CD4-positive, alpha-beta memory T cell (primary cell): Measurements from ENCODE around the gene CHAC1. TPM values are rescaled to one million over a fixed set of nuclear protein-coding genes. Genes with fewer than 3 reads are reported as not detected.

ENCODE experiments used
- CTCF ChIA-PET: fragments of 350-600 bp; sonication (Branson Sonifier 250); formaldehyde crosslinking; loops from one replicate; lab custom pipeline; 2021; ENCODE audit warnings: inconsistent platforms; ENCODE audit not compliant: partially characterized antibody; lab: Charles Lee
- POLR2A ChIA-PET: fragments of 350-600 bp; sonication (Branson Sonifier 250); formaldehyde crosslinking; loops from one replicate; lab custom pipeline; 2021; ENCODE audit not compliant: partially characterized antibody; lab: Charles Lee
- DNase-seq, 5 donors: peaks; one replicate each; pipeline versions ENCODE4 v3.0.0 to v3.0.0-alpha.2; 2020 to 2022; ENCODE audit warnings: mixed read lengths in 1 of 5
- H3K27ac ChIP-seq: one replicate; pipeline ENCODE4 v1.7.0; 2013; ENCODE audit warnings: low read depth, low read length
- H3K27me3 ChIP-seq: 2 replicates; pipeline ENCODE4 v1.7.0; 2013; ENCODE audit warnings: mild to moderate bottlenecking, low read length, moderate library complexity; ENCODE audit not compliant: insufficient read depth
- H3K36me3 ChIP-seq: 2 replicates; pipeline ENCODE4 v1.7.0; 2013; ENCODE audit warnings: mild to moderate bottlenecking, low read length, moderate library complexity; ENCODE audit not compliant: insufficient read depth
- H3K4me1 ChIP-seq: 2 replicates; pipeline ENCODE4 v1.7.0; 2013; ENCODE audit warnings: mild to moderate bottlenecking, low read length, moderate library complexity; ENCODE audit not compliant: insufficient read depth
- H3K4me3 ChIP-seq, 2 donors: one replicate each; pipeline ENCODE4 v1.7.0; 2013; ENCODE audit warnings: low read length in 2 of 2, mild to moderate bottlenecking in 1 of 2
- H3K9me3 ChIP-seq, 2 donors: one replicate each; pipeline ENCODE4 v1.7.0; 2013; ENCODE audit warnings: low read length in 2 of 2, control low read depth in 1 of 2; ENCODE audit not compliant: control insufficient read depth in 1 of 2
- H3K27ac Mint-ChIP-seq, 7 donors: one replicate each; pipeline ENCODE4 v1.8.0; 2020 to 2021; ENCODE audit warnings: mixed read lengths in 7 of 7, mild to moderate bottlenecking in 6 of 7, inconsistent platforms in 3 of 7, moderate library complexity in 3 of 7
- H3K27me3 Mint-ChIP-seq, 2 donors: one replicate each; pipeline ENCODE4 v1.8.0; 2020 to 2021; ENCODE audit warnings: mixed read lengths in 2 of 2
- H3K36me3 Mint-ChIP-seq, 2 donors: one replicate each; pipeline ENCODE4 v1.8.0; 2020 to 2021; ENCODE audit warnings: mixed read lengths in 2 of 2, inconsistent platforms in 1 of 2, mild to moderate bottlenecking in 1 of 2
- H3K4me1 Mint-ChIP-seq, 4 donors: one replicate each; pipeline ENCODE4 v1.8.0; 2020 to 2021; ENCODE audit warnings: mixed read lengths in 4 of 4, mild to moderate bottlenecking in 1 of 4
- H3K4me3 Mint-ChIP-seq, 8 donors: one replicate each; pipeline ENCODE4 v1.8.0; 2020 to 2021; ENCODE audit warnings: mixed read lengths in 8 of 8, mild to moderate bottlenecking in 7 of 8, moderate library complexity in 6 of 8, inconsistent platforms in 3 of 8
- H3K9me3 Mint-ChIP-seq, 8 donors: one replicate each; pipeline ENCODE4 v1.8.0; 2020 to 2021; ENCODE audit warnings: mixed read lengths in 8 of 8, mild to moderate bottlenecking in 5 of 8, inconsistent platforms in 3 of 8, moderate library complexity in 1 of 8
- intact Hi-C: fragments of 100-400 bp; cut with micrococcal nuclease; formaldehyde crosslinking; loops from one replicate; pipeline ENCODE4 v1.15.1; 2023
- polyA plus RNA-seq, 2 donors: library from polyadenylated mRNA; unstranded; fragments of 300-500 nt; fragmentation: Illumina TruSeq; gene quantifications; one replicate each; pipeline ENCODE4 v1.2.3, GENCODE V29; 2021
- total RNA-seq, 2 experiments: library from RNA; stranded (reverse); gene quantifications; one replicate each; pipeline ENCODE4 v1.2.3, GENCODE V29; 2021

CHAC1 gene
- total and polyA plus RNA-seq, 4 experiments from 2014 or later, result 0.24 to 1.2 (median 0.80) TPM

- Histone ChIP-seq H3K9me3 (no peaks in the 10 kb centered on the region), H3K4me1 (no peaks in the 10 kb centered on the region), H3K27ac (no peak overlapping the region), H3K4me3 (no peak overlapping the region), H3K36me3 (peaks cover 63% of the 10 kb centered on the region), H3K27me3 (no peaks in the 10 kb centered on the region)
- Mint-ChIP-seq H3K9me3 (peaks cover 0 to 2% (median 0%) of the 10 kb centered on the region in 8 donors), H3K27ac (peak overlapping the region in 1 of 7 donors; percentile 76), H3K4me3 (no peak overlapping the region), H3K4me1 (no peaks in the 10 kb centered on the region), H3K36me3 (peaks cover 66 to 82% of the 10 kb centered on the region in 2 donors), H3K27me3 (no peaks in the 10 kb centered on the region)
- POLR2A ChIA-PET, result interaction anchor here (0.6 kb wide), 1 partner anchor 93 kb away, joined by 3 read pairs; no protein-coding TSS in a partner anchor
- no peak for DNase-seq
- intact Hi-C loops, result no loop called here
- CTCF ChIA-PET, result interaction anchor here (0.6 kb wide), 1 partner anchor 17 kb away, joined by 3 read pairs; no protein-coding TSS in a partner anchor
Observed at GRCh38 chr15:40985541-40986330, 32.5 kb downstream of the CHAC1 start.

- no peaks in the 10 kb centered on the region for H3K9me3 ChIP-seq
- intact Hi-C loops, result no loop called here
- POLR2A ChIA-PET, result no interaction called here
- H3K36me3 ChIP-seq, result peaks cover 52% of the 10 kb centered on the region
- no peak overlapping the region for H3K27ac ChIP-seq
- Mint-ChIP-seq H3K27me3 (no peaks in the 10 kb centered on the region), H3K36me3 (peaks cover 66 to 79% of the 10 kb centered on the region in 2 donors), H3K9me3 (peaks cover 0 to 2% (median 0%) of the 10 kb centered on the region in 8 donors), H3K4me1 (no peaks in the 10 kb centered on the region), H3K27ac (peak overlapping the region in 1 of 7 donors; percentile 13), H3K4me3 (no peak overlapping the region)
- no peak overlapping the region for H3K4me3 ChIP-seq
- CTCF ChIA-PET, result no interaction called here
- no peaks in the 10 kb centered on the region for H3K27me3 ChIP-seq
- no peak for DNase-seq
- no peaks in the 10 kb centered on the region for H3K4me1 ChIP-seq
Observed at GRCh38 chr15:40986820-40987219, 33.5 kb downstream of the CHAC1 start.

GRCh38 chr15:40988156-40988555 lies 34.9 kb downstream of the CHAC1 start:
- peaks cover 40% of the 10 kb centered on the region for H3K36me3 ChIP-seq

GRCh38 chr15:40990080-40990479 lies 36.8 kb downstream of the CHAC1 start:
- Histone ChIP-seq H3K27ac (no peak overlapping the region), H3K27me3 (no peaks in the 10 kb centered on the region), H3K4me1 (no peaks in the 10 kb centered on the region), H3K4me3 (no peak overlapping the region), H3K9me3 (no peaks in the 10 kb centered on the region), H3K36me3 (peaks cover 24% of the 10 kb centered on the region)
- H3K27me3 Mint-ChIP-seq, result no peaks in the 10 kb centered on the region
- H3K4me1 Mint-ChIP-seq, result no peaks in the 10 kb centered on the region
- POLR2A ChIA-PET, result no interaction called here
- CTCF ChIA-PET, result no interaction called here
- DNase-seq, result no peak
- peaks cover 0 to 4% (median 0%) of the 10 kb centered on the region in 8 donors for H3K9me3 Mint-ChIP-seq
- intact Hi-C loops, result no loop called here
- peak overlapping the region in 3 of 7 donors; percentile 15 to 49 (median 44) for H3K27ac Mint-ChIP-seq
- H3K36me3 Mint-ChIP-seq, result peaks cover 46 to 62% of the 10 kb centered on the region in 2 donors
- no peak overlapping the region for H3K4me3 Mint-ChIP-seq

More at GRCh38 chr15:40988156-40988555, 34.9 kb downstream of the CHAC1 start:
- Histone ChIP-seq H3K4me3 (no peak overlapping the region), H3K4me1 (no peaks in the 10 kb centered on the region), H3K27me3 (no peaks in the 10 kb centered on the region), H3K9me3 (no peaks in the 10 kb centered on the region), H3K27ac (no peak overlapping the region)
- Mint-ChIP-seq H3K27me3 (no peaks in the 10 kb centered on the region), H3K27ac (no peak overlapping the region), H3K9me3 (no peaks in the 10 kb centered on the region), H3K36me3 (peaks cover 56 to 71% of the 10 kb centered on the region in 2 donors), H3K4me1 (no peaks in the 10 kb centered on the region), H3K4me3 (no peak overlapping the region)
- intact Hi-C loops, result no loop called here
- ChIA-PET POLR2A (no interaction called here), CTCF (no interaction called here)
- DNase-seq, result no peak

DNA sequence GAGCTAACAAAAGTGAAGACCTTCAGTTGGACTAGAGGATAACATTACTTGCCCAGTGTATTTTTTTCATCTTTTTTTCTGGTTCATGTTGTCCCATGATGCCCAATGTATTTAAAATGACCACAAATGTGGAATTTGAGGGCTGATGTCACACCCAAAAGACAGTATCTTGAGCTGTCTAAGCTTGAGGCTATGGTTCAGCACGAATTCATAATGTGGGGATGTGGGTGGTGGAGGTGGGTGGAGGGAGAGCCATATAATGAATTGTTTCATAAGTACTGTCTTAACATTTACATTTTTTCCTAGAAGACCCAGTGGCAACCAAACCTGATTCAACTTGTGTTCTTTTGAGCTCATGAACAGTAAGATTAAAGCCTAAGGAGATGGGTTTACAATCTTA lies 37.5 kb downstream of the CHAC1 start:
- DNase-seq, result no peak
- Mint-ChIP-seq H3K27me3 (no peaks in the 10 kb centered on the region), H3K27ac (peak overlapping the region in 2 of 7 donors; percentile 46 to 49), H3K4me3 (peak overlapping the region in 1 of 8 donors; percentile 12), H3K4me1 (no peaks in the 10 kb centered on the region), H3K36me3 (peaks cover 47 to 62% of the 10 kb centered on the region in 2 donors), H3K9me3 (peaks cover 0 to 4% (median 0%) of the 10 kb centered on the region in 8 donors)
- H3K27me3 ChIP-seq, result no peaks in the 10 kb centered on the region
- H3K9me3 ChIP-seq, result no peaks in the 10 kb centered on the region
- no peaks in the 10 kb centered on the region for H3K4me1 ChIP-seq
- ChIA-PET POLR2A (no interaction called here), CTCF (no interaction called here)
- peaks cover 25% of the 10 kb centered on the region for H3K36me3 ChIP-seq
- H3K4me3 ChIP-seq, result no peak overlapping the region
- intact Hi-C loops, result no loop called here
- H3K27ac ChIP-seq, result no peak overlapping the region

GRCh38 chr15:40991355-40991754 lies 38.1 kb downstream of the CHAC1 start:
- Mint-ChIP-seq H3K27ac (no peak overlapping the region), H3K36me3 (peaks cover 47 to 63% of the 10 kb centered on the region in 2 donors)
- peaks cover 27% of the 10 kb centered on the region for H3K36me3 ChIP-seq

GRCh38 chr15:40992241-40992741 lies 39.0 kb downstream of the CHAC1 start:
- intact Hi-C loops, result no loop called here
- no peaks in the 10 kb centered on the region for H3K27me3 Mint-ChIP-seq
- no peak for DNase-seq
- H3K27ac Mint-ChIP-seq, result peak overlapping the region in 1 of 7 donors; percentile 5
- POLR2A ChIA-PET, result no interaction called here
- H3K36me3 Mint-ChIP-seq, result peaks cover 47 to 61% of the 10 kb centered on the region in 2 donors
- no peak overlapping the region for H3K4me3 Mint-ChIP-seq
- H3K27ac ChIP-seq, result no peak overlapping the region
- H3K4me1 ChIP-seq, result no peaks in the 10 kb centered on the region
- no peaks in the 10 kb centered on the region for H3K4me1 Mint-ChIP-seq
- no peak overlapping the region for H3K4me3 ChIP-seq
- H3K36me3 ChIP-seq, result peaks cover 27% of the 10 kb centered on the region
- CTCF ChIA-PET, result interaction anchor here (1.4 kb wide), 1 partner anchor 51 kb away, joined by 4 read pairs; no protein-coding TSS in a partner anchor
- H3K9me3 Mint-ChIP-seq, result peaks cover 0 to 4% (median 0%) of the 10 kb centered on the region in 8 donors
- H3K27me3 ChIP-seq, result no peaks in the 10 kb centered on the region
- H3K9me3 ChIP-seq, result no peaks in the 10 kb centered on the region

More at GRCh38 chr15:40991355-40991754, 38.1 kb downstream of the CHAC1 start:
- Mint-ChIP-seq H3K27me3 (no peaks in the 10 kb centered on the region), H3K4me1 (no peaks in the 10 kb centered on the region), H3K9me3 (peaks cover 0 to 4% (median 0%) of the 10 kb centered on the region in 8 donors), H3K4me3 (no peak overlapping the region)
- Histone ChIP-seq H3K4me3 (no peak overlapping the region), H3K27ac (no peak overlapping the region), H3K4me1 (no peaks in the 10 kb centered on the region), H3K9me3 (no peaks in the 10 kb centered on the region), H3K27me3 (no peaks in the 10 kb centered on the region)
- DNase-seq, result no peak
- ChIA-PET CTCF (no interaction called here), POLR2A (no interaction called here)
- intact Hi-C loops, result no loop called here
